Mesenchymal stem cell (in vitro differentiated cells and primary cell): ENCODE measurements around the gene SSR4.

ENCODE experiments used
- DNase-seq: peaks from one replicate; pipeline ENCODE4 v3.0.0-alpha.2; 2013
- H2AFZ ChIP-seq: one replicate; pipeline ENCODE4 v1.6.1; 2013; ENCODE audit warnings: low read depth, mild to moderate bottlenecking, control low read depth, inconsistent platforms, low read length, moderate library complexity
- H2AK5ac ChIP-seq: 2 replicates; pipeline ENCODE4 v1.6.1; 2013; ENCODE audit warnings: low read length, moderate library complexity, mild to moderate bottlenecking, inconsistent platforms; ENCODE audit not compliant: severe bottlenecking
- H2BK120ac ChIP-seq: one replicate; pipeline ENCODE4 v1.6.1; 2013; ENCODE audit warnings: low read depth, mild to moderate bottlenecking, inconsistent platforms, low read length, moderate library complexity
- H2BK12ac ChIP-seq, 2 experiments: one replicate each; pipeline ENCODE4 v1.6.1; 2013; ENCODE audit warnings: inconsistent platforms in 2 of 2, low read length in 2 of 2, mild to moderate bottlenecking in 2 of 2, moderate library complexity in 2 of 2, control low read depth in 1 of 2
- H2BK15ac ChIP-seq: one replicate; pipeline ENCODE4 v1.6.1; 2013; ENCODE audit warnings: mild to moderate bottlenecking, low read depth, inconsistent platforms; ENCODE audit not compliant: poor library complexity, severe bottlenecking
- H2BK5ac ChIP-seq: 2 replicates; pipeline ENCODE4 v1.6.1; 2013; ENCODE audit warnings: low read depth, mild to moderate bottlenecking, low read length, control low read depth, inconsistent platforms; ENCODE audit not compliant: poor library complexity, severe bottlenecking
- H3K14ac ChIP-seq, 2 experiments: one replicate each; pipeline ENCODE4 v1.6.1; 2013; ENCODE audit warnings: inconsistent platforms in 2 of 2, low read length in 2 of 2, control low read depth in 1 of 2, mild to moderate bottlenecking in 1 of 2, moderate library complexity in 1 of 2
- H3K18ac ChIP-seq, 2 experiments: one replicate each; pipeline ENCODE4 v1.6.1; 2013; ENCODE audit warnings: inconsistent platforms in 2 of 2, low read length in 2 of 2, control low read depth in 1 of 2, low read depth in 1 of 2, mild to moderate bottlenecking in 1 of 2
- H3K23ac ChIP-seq, 2 experiments: one replicate each; pipeline ENCODE4 v1.6.1; 2013; ENCODE audit warnings: inconsistent platforms in 2 of 2, low read length in 2 of 2, mild to moderate bottlenecking in 2 of 2, moderate library complexity in 2 of 2, control low read depth in 1 of 2
- H3K27ac ChIP-seq: 2 replicates; pipeline ENCODE4 v1.5.1; 2013; ENCODE audit warnings: mild to moderate bottlenecking, moderate library complexity, low read length, control low read depth, inconsistent platforms; ENCODE audit not compliant: poor library complexity, severe bottlenecking
- H3K27me3 ChIP-seq, 2 experiments: 2 replicates each; pipeline versions ENCODE4 v1.6.1 to v1.7.0; 2013; ENCODE audit warnings: low read length in 2 of 2, mild to moderate bottlenecking in 2 of 2, moderate library complexity in 2 of 2, control low read depth in 1 of 2, inconsistent platforms in 1 of 2; ENCODE audit not compliant: control insufficient read depth in 1 of 2, insufficient read depth in 1 of 2
- H3K36me3 ChIP-seq, 2 experiments: 2 replicates each; pipeline versions ENCODE4 v1.6.1 to v1.7.0; 2013; ENCODE audit warnings: low read length in 2 of 2, control low read depth in 1 of 2, inconsistent platforms in 1 of 2, low read depth in 1 of 2, mild to moderate bottlenecking in 1 of 2; ENCODE audit not compliant: insufficient read depth in 2 of 2, control insufficient read depth in 1 of 2
- H3K4ac ChIP-seq, 2 experiments: one replicate each; pipeline ENCODE4 v1.6.1; 2013; ENCODE audit warnings: inconsistent platforms in 2 of 2, low read length in 2 of 2, mild to moderate bottlenecking in 2 of 2, moderate library complexity in 2 of 2, control low read depth in 1 of 2, low read depth in 1 of 2
- H3K4me1 ChIP-seq: 2 replicates; pipeline ENCODE4 v1.6.1; 2013; ENCODE audit warnings: low read depth, low read length, control low read depth; ENCODE audit not compliant: control insufficient read depth, insufficient read depth
- H3K4me2 ChIP-seq: 2 replicates; pipeline ENCODE4 v1.6.1; 2013; ENCODE audit warnings: low read length, mild to moderate bottlenecking, inconsistent platforms; ENCODE audit not compliant: poor library complexity, severe bottlenecking
- H3K4me3 ChIP-seq, 2 experiments: 2 replicates each; pipeline versions ENCODE4 v1.5.1 to v1.7.0; 2013; ENCODE audit warnings: low read length in 2 of 2, mild to moderate bottlenecking in 2 of 2, control low read depth in 1 of 2, low read depth in 1 of 2; ENCODE audit not compliant: insufficient read depth in 1 of 2
- H3K79me1 ChIP-seq: replicated peaks from 2 replicates; pipeline ENCODE4 v1.6.1; 2013; ENCODE audit warnings: mild to moderate bottlenecking, control low read depth, low read length, inconsistent platforms; ENCODE audit not compliant: poor library complexity, severe bottlenecking
- H3K9ac ChIP-seq: 2 replicates; pipeline ENCODE4 v1.7.0; 2013; ENCODE audit warnings: mild to moderate bottlenecking, low read length, moderate library complexity
- H3K9me3 ChIP-seq: 2 replicates; pipeline ENCODE4 v1.7.0; 2013; ENCODE audit warnings: mild to moderate bottlenecking, low read length; ENCODE audit not compliant: control insufficient read depth
- H4K8ac ChIP-seq: one replicate; pipeline ENCODE4 v1.6.1; 2013; ENCODE audit warnings: inconsistent platforms, mild to moderate bottlenecking, low read length, moderate library complexity
- H4K91ac ChIP-seq: one replicate; pipeline ENCODE4 v1.6.1; 2013; ENCODE audit warnings: mild to moderate bottlenecking, low read length, inconsistent platforms
- WGBS: methylation state at CpG from one replicate; pipeline ENCODE4 v1.1.7; 2013; ENCODE audit warnings: mixed read lengths; 5-methylcytosine and 5-hydroxymethylcytosine counted together

SSR4 gene

GRCh38 chrX:153775293-153776119, 19.0 kb upstream of the SSR4 start:
- 96% methylated on average over 32 of the region's 42 CpGs for WGBS
- H3K4ac ChIP-seq, result no peak overlapping the region

GRCh38 chrX:153776120-153776599, 18.3 kb upstream of the SSR4 start:
- H2BK12ac ChIP-seq, result no peak overlapping the region
- H3K27ac ChIP-seq, result no peak overlapping the region
- DNase-seq, result no peak
- no peak overlapping the region for H2AFZ ChIP-seq
- no peaks in the 10 kb centered on the region for H3K4me1 ChIP-seq
- H3K36me3 ChIP-seq, result peaks cover 0 to 70% of the 10 kb centered on the region in 2 experiments
- H2BK5ac ChIP-seq, result no peak overlapping the region
- H4K8ac ChIP-seq, result no peak overlapping the region
- H3K79me1 ChIP-seq, result no peaks in the 10 kb centered on the region
- no peak overlapping the region for H2AK5ac ChIP-seq
- no peak overlapping the region for H3K23ac ChIP-seq
- H3K4me3 ChIP-seq, result no peak overlapping the region
- no peak overlapping the region for H2BK120ac ChIP-seq
- no peak overlapping the region for H3K18ac ChIP-seq
- no peak overlapping the region for H4K91ac ChIP-seq
- no peak overlapping the region for H3K14ac ChIP-seq
- no peak overlapping the region for H2BK15ac ChIP-seq
- 90% methylated on average over 4 of the region's 20 CpGs for WGBS
- no peak overlapping the region for H3K4me2 ChIP-seq
- H3K4ac ChIP-seq, result no peak overlapping the region
- H3K27me3 ChIP-seq, result peaks cover 0 to 5% of the 10 kb centered on the region in 2 experiments
- H3K9me3 ChIP-seq, result no peaks in the 10 kb centered on the region
- no peak overlapping the region for H3K9ac ChIP-seq

More at GRCh38 chrX:153775293-153776119, 19.0 kb upstream of the SSR4 start:
- H4K8ac ChIP-seq, result no peak overlapping the region
- no peak overlapping the region for H2AFZ ChIP-seq
- DNase-seq, result no peak
- H3K18ac ChIP-seq, result no peak overlapping the region
- no peak overlapping the region for H3K27ac ChIP-seq
- no peak overlapping the region for H3K4me2 ChIP-seq
- H2BK5ac ChIP-seq, result no peak overlapping the region
- H3K4me3 ChIP-seq, result no peak overlapping the region
- peaks cover 3 to 76% of the 10 kb centered on the region in 2 experiments for H3K36me3 ChIP-seq
- no peak overlapping the region for H2BK15ac ChIP-seq
- H3K14ac ChIP-seq, result no peak overlapping the region
- H3K9ac ChIP-seq, result no peak overlapping the region
- H2AK5ac ChIP-seq, result no peak overlapping the region
- H2BK12ac ChIP-seq, result no peak overlapping the region
- H3K9me3 ChIP-seq, result no peaks in the 10 kb centered on the region
- H4K91ac ChIP-seq, result no peak overlapping the region
- H3K4me1 ChIP-seq, result no peaks in the 10 kb centered on the region
- no peak overlapping the region for H2BK120ac ChIP-seq
- H3K27me3 ChIP-seq, result peaks cover 0 to 5% of the 10 kb centered on the region in 2 experiments
- H3K23ac ChIP-seq, result no peak overlapping the region
- H3K79me1 ChIP-seq, result no peaks in the 10 kb centered on the region

- Histone ChIP-seq H3K4me2 (no peak overlapping the region), H3K36me3 (peaks cover 0 to 65% of the 10 kb centered on the region in 2 experiments), H3K9ac (no peak overlapping the region), H3K14ac (no peak overlapping the region), H2BK5ac (no peak overlapping the region), H3K27me3 (peaks cover 0 to 5% of the 10 kb centered on the region in 2 experiments), H2BK120ac (no peak overlapping the region), H3K18ac (no peak overlapping the region), H3K27ac (no peak overlapping the region), H3K9me3 (no peaks in the 10 kb centered on the region), H2AK5ac (no peak overlapping the region), H3K4ac (no peak overlapping the region), H3K4me3 (no peak overlapping the region), H3K4me1 (no peaks in the 10 kb centered on the region), H4K8ac (no peak overlapping the region), H3K79me1 (no peaks in the 10 kb centered on the region), H3K23ac (no peak overlapping the region), H2AFZ (no peak overlapping the region), H4K91ac (no peak overlapping the region), H2BK15ac (peak overlapping the region; percentile 36), H2BK12ac (no peak overlapping the region)
- 100% methylated on average over 1 of the region's 22 CpGs for WGBS
- no peak for DNase-seq
Measured at GRCh38 chrX:153776611-153777045, 17.8 kb upstream of the SSR4 start.

- Histone ChIP-seq H3K27me3 (peaks cover 0 to 5% of the 10 kb centered on the region in 2 experiments), H3K27ac (no peak overlapping the region), H2AFZ (no peak overlapping the region), H2BK12ac (no peak overlapping the region), H3K4me3 (no peak overlapping the region), H3K9ac (no peak overlapping the region), H3K18ac (no peak overlapping the region), H2BK5ac (no peak overlapping the region), H3K36me3 (peaks cover 0 to 60% of the 10 kb centered on the region in 2 experiments), H2BK120ac (no peak overlapping the region), H3K9me3 (no peaks in the 10 kb centered on the region), H3K4ac (no peak overlapping the region), H3K4me1 (no peaks in the 10 kb centered on the region), H4K91ac (no peak overlapping the region), H2BK15ac (no peak overlapping the region), H3K14ac (no peak overlapping the region), H3K4me2 (no peak overlapping the region), H3K23ac (no peak overlapping the region), H3K79me1 (no peaks in the 10 kb centered on the region), H2AK5ac (no peak overlapping the region), H4K8ac (no peak overlapping the region)
- WGBS, result 93% methylated on average over 30 of the region's 34 CpGs
- DNase-seq, result no peak
Measured at GRCh38 chrX:153777261-153778090, 17.0 kb upstream of the SSR4 start.
